Endothelial cell of umbilical vein (primary cell): Measurements from ENCODE around the gene PLD1. TPM values are rescaled to one million over a fixed set of nuclear protein-coding genes. Genes with fewer than 3 reads are reported as not detected.

ENCODE experiments used
- BruUV-seq: library from RNA; stranded (reverse); fragments of 400-500 nt; replicated peaks from 2 replicates; lab custom pipeline; 2021; lab: Mats Ljungman, UMichigan
- CTCF ChIA-PET: fragments of 300-600, 350-600 bp; sonication (Branson Sonifier 250); formaldehyde crosslinking; loops from one replicate; lab custom pipeline; 2021; ENCODE audit warnings: antibody characterized with exemption, inconsistent platforms; lab: Charles Lee
- POLR2A ChIA-PET: fragments of 300-600, 350-600 bp; sonication (Branson Sonifier 250); formaldehyde crosslinking; loops from one replicate; lab custom pipeline; 2021; ENCODE audit warnings: antibody characterized with exemption, inconsistent platforms; lab: Charles Lee
- DNase-seq: peaks from one replicate; pipeline ENCODE4 v3.0.0-alpha.2; 2011; ENCODE audit warnings: low read depth, low spot score
- FAIRE-seq: peaks from 2 replicates; lab custom pipeline; 2011; peaks lifted over from hg19 to GRCh38; lab: Jason Lieb, UNC
- H2AFZ ChIP-seq: 2 replicates; pipeline ENCODE4 v1.6.0; 2012; ENCODE audit warnings: low read depth, low read length, control low read depth, inconsistent platforms
- H3K27ac ChIP-seq: 2 replicates; pipeline ENCODE4 v1.5.1; 2011; ENCODE audit warnings: low read depth, mild to moderate bottlenecking, control low read depth, low read length, moderate library complexity; ENCODE audit not compliant: insufficient read depth
- H3K27me3 ChIP-seq, 2 experiments: 2 replicates each; pipeline versions ENCODE4 v1.6.0 to v1.6.1; 2011; ENCODE audit warnings: low read length in 2 of 2, mixed read lengths in 1 of 2; ENCODE audit not compliant: control insufficient read depth in 2 of 2, insufficient read depth in 2 of 2
- H3K36me3 ChIP-seq, 2 experiments: 2 replicates in 1 of 2; 3 replicates in 1 of 2; pipeline ENCODE4 v1.5.1; 2011; ENCODE audit warnings: low read length in 2 of 2, mild to moderate bottlenecking in 1 of 2, moderate library complexity in 1 of 2; ENCODE audit not compliant: control insufficient read depth in 2 of 2, insufficient read depth in 2 of 2; ENCODE audit errors: extremely low read depth in 1 of 2
- H3K4me1 ChIP-seq: 3 replicates; pipeline ENCODE4 v1.5.1; 2011; ENCODE audit warnings: mild to moderate bottlenecking, low read length; ENCODE audit not compliant: control insufficient read depth, insufficient read depth; ENCODE audit errors: extremely low read depth
- H3K4me2 ChIP-seq: 2 replicates; pipeline ENCODE4 v1.6.1; 2011; ENCODE audit warnings: low read length, control low read depth, mixed read lengths; ENCODE audit not compliant: insufficient read depth
- H3K4me3 ChIP-seq, 3 experiments: fragments of 200-600 bp in 1 of 3; sonication (generic), shearing (Covaris generic) in 1 of 3; replicated peaks in 1 of 3; 2 replicates each; pipeline ENCODE4 v1.5.1; 2011 to 2016; ENCODE audit warnings: control low read depth in 3 of 3, low read length in 3 of 3, mild to moderate bottlenecking in 2 of 3, inconsistent platforms in 1 of 3, low read depth in 1 of 3, moderate library complexity in 1 of 3; ENCODE audit not compliant: insufficient read depth in 1 of 3
- H3K79me2 ChIP-seq: 2 replicates; pipeline ENCODE4 v1.6.0; 2012; ENCODE audit warnings: low read length, inconsistent platforms; ENCODE audit not compliant: control insufficient read depth, insufficient read depth
- H3K9ac ChIP-seq: replicated peaks from 2 replicates; pipeline ENCODE3; 2011; ENCODE audit warnings: low read length, control low read depth; ENCODE audit not compliant: insufficient read depth; ENCODE audit errors: extremely low read depth
- H3K9me1 ChIP-seq: replicated peaks from 3 replicates; pipeline ENCODE4 v1.6.0; 2011; ENCODE audit warnings: mild to moderate bottlenecking, low read length; ENCODE audit not compliant: control insufficient read depth, insufficient read depth; ENCODE audit errors: extremely low read depth
- H3K9me3 ChIP-seq: replicated peaks from 2 replicates; pipeline ENCODE4 v1.5.1; 2012; ENCODE audit warnings: low read length, inconsistent platforms; ENCODE audit not compliant: control insufficient read depth, insufficient read depth
- H4K20me1 ChIP-seq: replicated peaks from 2 replicates; pipeline ENCODE3; 2011; ENCODE audit warnings: mild to moderate bottlenecking, low read length; ENCODE audit not compliant: control insufficient read depth, insufficient read depth; ENCODE audit errors: extremely low read depth
- CTCF ChIP-seq, 2 donors: IDR thresholded peaks; 1 replicate in 1 of 2; 2 replicates in 1 of 2; pipeline ENCODE4 v1.5.1; 2011; ENCODE audit warnings: low read length in 2 of 2, mild to moderate bottlenecking in 2 of 2, moderate library complexity in 2 of 2, control low read depth in 1 of 2, inconsistent platforms in 1 of 2, low read depth in 1 of 2; ENCODE audit not compliant: insufficient read depth in 1 of 2; ENCODE audit errors: extremely low read depth in 1 of 2
- EZH2 ChIP-seq: IDR thresholded peaks from 2 replicates; pipeline ENCODE4 v1.6.1; 2012; ENCODE audit warnings: borderline replicate concordance, low read depth, mild to moderate bottlenecking, moderate library complexity, low read length, inconsistent platforms; ENCODE audit not compliant: severe bottlenecking
- FOS ChIP-seq: IDR thresholded peaks from 2 replicates; pipeline ENCODE4 v1.6.1; 2011; ENCODE audit warnings: mild to moderate bottlenecking, low read length, moderate library complexity, borderline replicate concordance; ENCODE audit not compliant: insufficient read depth
- GATA2 ChIP-seq: IDR thresholded peaks from 2 replicates; pipeline ENCODE4 v1.7.0; 2011; ENCODE audit warnings: low read depth, mild to moderate bottlenecking, moderate library complexity, mixed read lengths, low read length; ENCODE audit not compliant: insufficient read length, insufficient read depth
- JUN ChIP-seq: IDR thresholded peaks from 2 replicates; pipeline ENCODE4 v1.6.1; 2011; ENCODE audit warnings: borderline replicate concordance, low read depth; ENCODE audit not compliant: insufficient read length, insufficient read depth
- MAX ChIP-seq: IDR thresholded peaks from 2 replicates; pipeline ENCODE4 v1.6.1; 2011; ENCODE audit not compliant: insufficient read depth, insufficient read length
- MYC ChIP-seq: IDR thresholded peaks from one replicate; pipeline ENCODE4 v1.6.1; 2011; ENCODE audit warnings: mild to moderate bottlenecking, low read depth, low read length
- POLR2A ChIP-seq: IDR thresholded peaks from 2 replicates; pipeline ENCODE4 v1.6.1; 2012; ENCODE audit warnings: low read depth, mild to moderate bottlenecking, control low read depth, low read length
- POLR2AphosphoS5 ChIP-seq: IDR thresholded peaks from 2 replicates; pipeline ENCODE4 v1.6.1; 2012; ENCODE audit warnings: low read depth, mild to moderate bottlenecking, control low read depth, low read length, moderate library complexity; ENCODE audit not compliant: insufficient read depth
- dilution Hi-C: fragments of 300-500 bp; cut with MboI; formaldehyde crosslinking; loops from one replicate; pipeline ENCODE4 v1.15.0; 2019; ENCODE audit warnings: low sequenced_read_pairs; ENCODE audit not compliant: extremely low pct_ligation_motif_present
- intact Hi-C: fragments of 100-400 bp; cut with micrococcal nuclease; formaldehyde crosslinking; loops from one replicate; pipeline ENCODE4 v1.10.0; 2022
- polyA plus RNA-seq, 4 experiments: library from polyadenylated mRNA; depleted of rRNA in 3 of 4; stranded (reverse) in 3 of 4; unstranded in 1 of 4; fragments of >200 nt; gene quantifications; 2 replicates each; pipeline versions ENCODE4 v1.2.1 to v1.2.3, GENCODE V29; 2011 to 2012; ENCODE audit warnings: missing spikeins in 1 of 4
- total RNA-seq: library from RNA; stranded (reverse); gene quantifications from 2 replicates; pipeline ENCODE4 v1.2.3, GENCODE V29; 2021

Gene PLD1
- total and polyA plus RNA-seq, 2 donors (not counting 3 experiments of a cell fraction or from before 2014, with no cell fraction given), result 42.0 to 108 TPM

GRCh38 chr3:171829841-171830517 lies 19.7 kb upstream of the PLD1 start:
- Histone ChIP-seq H3K27me3 (no peaks in the 10 kb centered on the region), H3K4me3 (no peak overlapping the region), H3K4me2 (peak overlapping the region; percentile 61), H2AFZ (peak overlapping the region; percentile 61), H3K79me2 (no peaks in the 10 kb centered on the region), H3K4me1 (peaks cover 51% of the 10 kb centered on the region), H3K9ac (peak overlapping the region; percentile 63), H4K20me1 (no peaks in the 10 kb centered on the region), H3K9me3 (no peaks in the 10 kb centered on the region), H3K27ac (peak overlapping the region; percentile 74), H3K36me3 (no peaks in the 10 kb centered on the region), H3K9me1 (no peaks in the 10 kb centered on the region)
- POLR2A ChIA-PET, result interaction anchor here (0.6 to 2.2 kb wide), 6 partner anchors 19 to 274 kb away, joined by 3 to 6 read pairs (median 4); partner anchors contain the start of gene PLD1
- CTCF ChIA-PET, result interaction anchor here (0.7 to 3.3 kb wide), 33 partner anchors 9 to 868 kb away, joined by 3 to 62 read pairs (median 6); partner anchors contain the start of genes FNDC3B and PLD1
- dilution Hi-C loops (no loop called here), intact Hi-C loops (loop anchor here (1.0 to 2.0 kb wide), 5 partner anchors 20 to 781 kb away; partner anchors contain the start of gene PLD1)
- no peak for TF ChIP-seq MAX
- TF ChIP-seq MYC, result no peak
- TF ChIP-seq JUN, result no peak
- no peak for TF ChIP-seq POLR2A
- peak; percentile 11 for TF ChIP-seq POLR2AphosphoS5
- TF ChIP-seq EZH2, result no peak
- peak; percentile 36 for TF ChIP-seq GATA2
- peak; percentile 74 to 81 for TF ChIP-seq CTCF (IDR thresholded peaks at IDR 0.05; ENCODE audit: extremely low read depth in 1 of 2, insufficient read depth in 1 of 2, low read depth in 1 of 2, low read length in 2 of 2)
- TF ChIP-seq FOS, result no peak
- BruUV-seq, result TSS peak; percentile 79
- FAIRE-seq (peak; percentile 49), DNase-seq (peak; percentile 96)
